Fibroblast of mammary gland (primary cell): Measurements from ENCODE around the gene DSCAM.

Experiments
- DNase-seq: peaks from one replicate; pipeline ENCODE4 v3.0.0-alpha.2; 2010; ENCODE audit warnings: low read depth
- H3K4me3 ChIP-seq: 2 replicates; pipeline ENCODE4 v1.5.1; 2011; ENCODE audit warnings: low read depth, mild to moderate bottlenecking, low read length, moderate library complexity; ENCODE audit not compliant: control insufficient read depth
- TF ChIP-seq, protein P1 (sequence below): conservative IDR thresholded peaks from 2 replicates; pipeline ENCODE4 v1.5.1; 2011; ENCODE audit warnings: low read depth, low read length, inconsistent platforms; ENCODE audit not compliant: control insufficient read depth, insufficient read depth

Gene DSCAM

DNA sequence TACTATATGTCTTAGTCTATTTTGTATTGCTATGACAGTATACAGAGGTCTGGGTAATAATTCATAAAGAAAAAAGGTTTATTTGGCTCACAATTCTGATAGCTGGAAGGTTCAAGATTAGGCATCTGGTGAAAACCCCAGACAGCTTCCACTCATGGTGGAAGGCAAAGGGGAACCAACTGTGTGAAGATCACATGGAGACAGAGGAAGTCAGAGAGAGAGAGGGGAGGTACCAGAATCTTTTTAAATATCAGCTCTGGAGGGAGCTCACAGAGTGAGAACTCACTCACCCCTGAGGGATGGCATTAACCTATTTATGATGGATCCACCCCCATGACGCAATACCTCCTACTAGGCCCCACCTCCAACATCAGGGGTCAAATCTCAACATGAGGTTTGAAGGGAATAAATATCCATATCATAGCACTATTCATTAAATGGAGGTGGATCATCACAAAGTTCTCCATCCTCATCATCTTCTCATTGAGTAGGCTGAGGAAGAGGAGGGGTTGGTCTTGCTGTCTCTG lies 290.5 kb downstream of the DSCAM start:
- TF ChIP-seq, protein P1, sequence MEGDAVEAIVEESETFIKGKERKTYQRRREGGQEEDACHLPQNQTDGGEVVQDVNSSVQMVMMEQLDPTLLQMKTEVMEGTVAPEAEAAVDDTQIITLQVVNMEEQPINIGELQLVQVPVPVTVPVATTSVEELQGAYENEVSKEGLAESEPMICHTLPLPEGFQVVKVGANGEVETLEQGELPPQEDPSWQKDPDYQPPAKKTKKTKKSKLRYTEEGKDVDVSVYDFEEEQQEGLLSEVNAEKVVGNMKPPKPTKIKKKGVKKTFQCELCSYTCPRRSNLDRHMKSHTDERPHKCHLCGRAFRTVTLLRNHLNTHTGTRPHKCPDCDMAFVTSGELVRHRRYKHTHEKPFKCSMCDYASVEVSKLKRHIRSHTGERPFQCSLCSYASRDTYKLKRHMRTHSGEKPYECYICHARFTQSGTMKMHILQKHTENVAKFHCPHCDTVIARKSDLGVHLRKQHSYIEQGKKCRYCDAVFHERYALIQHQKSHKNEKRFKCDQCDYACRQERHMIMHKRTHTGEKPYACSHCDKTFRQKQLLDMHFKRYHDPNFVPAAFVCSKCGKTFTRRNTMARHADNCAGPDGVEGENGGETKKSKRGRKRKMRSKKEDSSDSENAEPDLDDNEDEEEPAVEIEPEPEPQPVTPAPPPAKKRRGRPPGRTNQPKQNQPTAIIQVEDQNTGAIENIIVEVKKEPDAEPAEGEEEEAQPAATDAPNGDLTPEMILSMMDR: no peak
- DNase-seq: no peak
- H3K4me3 ChIP-seq: no peak overlapping the region

DNA sequence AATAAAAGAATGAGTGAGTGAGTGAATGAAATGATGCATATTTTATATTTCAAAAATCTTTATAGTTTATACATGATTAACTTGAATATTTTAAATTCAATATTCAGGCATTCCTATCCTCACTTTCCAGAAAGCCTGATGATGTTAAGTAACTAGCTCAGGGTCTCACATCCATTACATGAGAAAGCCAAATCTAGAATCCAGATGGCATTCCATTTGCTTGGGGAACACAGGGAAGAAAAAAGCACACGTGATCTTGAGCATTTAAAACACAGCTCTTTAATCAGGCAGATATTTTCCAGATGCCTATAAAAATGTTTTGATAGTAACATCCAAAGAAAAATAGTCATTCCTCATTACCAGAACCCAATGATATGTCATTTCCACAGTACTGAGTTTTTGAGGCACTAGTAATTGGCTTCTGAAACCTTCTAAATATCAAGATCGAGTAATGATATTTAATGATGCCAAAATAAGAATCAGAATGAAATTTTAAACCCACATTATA lies 291.9 kb downstream of the DSCAM start:
- DNase-seq: no peak
- TF ChIP-seq, protein P1: no peak
- H3K4me3 ChIP-seq: no peak overlapping the region

DNA sequence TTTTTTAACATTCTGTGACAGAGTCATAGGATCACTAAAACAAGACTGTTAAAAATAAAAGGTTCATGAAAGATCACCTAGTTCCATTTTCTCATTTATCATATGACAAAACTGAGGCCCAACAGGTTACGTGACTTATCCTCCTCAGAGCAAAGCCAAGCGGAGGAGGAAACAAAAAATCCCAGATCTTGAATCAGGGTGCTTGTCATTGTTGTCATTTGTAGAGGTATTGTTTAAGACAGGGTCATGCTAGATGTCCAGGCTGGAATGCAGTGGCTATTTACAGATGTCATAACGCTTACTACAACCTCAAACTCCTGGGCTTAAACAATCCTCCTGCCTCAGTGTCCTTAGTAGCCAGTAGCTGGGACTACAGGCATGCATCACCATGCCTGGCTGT lies 293.2 kb downstream of the DSCAM start:
- DNase-seq: no peak
- TF ChIP-seq, protein P1: no peak

DNA sequence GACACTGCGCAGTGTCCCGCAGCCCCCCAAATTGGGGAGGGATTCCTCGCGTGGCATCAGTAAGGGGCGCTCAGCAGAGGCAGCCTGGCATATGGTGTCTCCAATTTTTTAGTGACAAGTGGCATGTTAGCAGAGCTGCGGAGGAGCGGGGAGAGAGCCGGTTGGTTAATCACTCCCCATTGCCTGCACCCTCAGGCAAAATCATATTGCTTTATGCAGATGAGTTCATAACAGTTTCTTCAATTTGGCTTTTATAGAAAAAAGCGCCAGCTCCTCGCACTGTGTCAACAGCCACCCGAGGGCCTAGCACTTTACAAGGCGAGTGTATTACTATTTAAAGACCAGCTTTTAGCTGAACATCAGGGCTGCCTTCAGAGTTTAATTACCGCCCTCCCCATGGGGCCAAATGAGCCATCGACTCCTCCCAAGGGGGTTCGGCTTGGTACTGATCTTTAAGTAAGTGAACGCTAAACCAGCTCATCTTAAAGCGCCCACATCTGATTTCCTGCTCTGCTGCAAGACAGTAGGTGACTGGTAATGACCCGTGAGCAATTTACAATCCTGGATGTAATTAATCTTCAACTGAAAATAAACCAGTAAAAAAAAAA lies 298.9 kb downstream of the DSCAM start:
- no peak overlapping the region for H3K4me3 ChIP-seq
- TF ChIP-seq, protein P1: no peak
- DNase-seq: no peak

More for the DNA sequence above, 293.2 kb downstream of the DSCAM start:
- H3K4me3 ChIP-seq: no peak overlapping the region

DNA sequence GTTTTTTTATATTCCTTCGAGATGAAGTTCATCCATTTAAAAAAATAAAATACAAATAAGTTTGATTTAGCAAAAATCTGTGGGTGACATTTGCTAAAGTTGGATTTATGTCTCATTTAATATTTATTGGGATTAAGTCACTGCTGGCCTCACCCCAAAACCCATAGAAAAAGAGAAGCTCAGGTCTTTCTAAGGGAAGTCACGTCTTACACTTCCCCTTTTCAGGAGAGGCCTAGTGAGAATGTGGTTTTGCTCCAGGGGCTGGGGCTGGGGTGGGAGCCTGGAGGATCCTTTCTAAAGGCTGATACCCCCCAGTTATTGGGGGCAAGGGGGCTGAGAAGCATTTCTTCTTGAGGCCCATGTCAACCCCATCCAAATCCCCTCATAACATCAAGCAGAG lies 300.3 kb downstream of the DSCAM start:
- DNase-seq: no peak
- no peak overlapping the region for H3K4me3 ChIP-seq
- TF ChIP-seq, protein P1: no peak

DNA sequence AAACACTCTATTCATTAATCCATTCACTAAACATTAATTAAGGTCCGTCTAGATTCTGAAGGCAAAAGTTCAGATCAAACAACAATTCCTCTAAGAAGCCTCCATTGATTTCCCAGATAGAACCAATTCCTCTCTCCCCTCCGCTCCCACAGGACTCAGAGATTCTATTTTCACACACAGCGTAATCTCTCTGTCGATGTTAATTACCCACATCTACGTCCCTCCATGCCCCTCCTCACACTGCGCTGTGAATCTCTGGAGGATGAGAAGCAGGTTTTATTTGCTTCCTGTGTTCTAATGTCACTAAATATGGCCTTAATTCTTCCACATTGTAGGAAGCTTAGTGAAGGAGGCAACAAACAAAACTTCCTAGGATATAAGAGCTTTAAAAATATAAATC lies 306.7 kb downstream of the DSCAM start:
- TF ChIP-seq, protein P1: no peak
- no peak for DNase-seq
- no peak overlapping the region for H3K4me3 ChIP-seq
